ENCODE data around the gene SPATS2L.

The SPATS2L gene

DNA sequence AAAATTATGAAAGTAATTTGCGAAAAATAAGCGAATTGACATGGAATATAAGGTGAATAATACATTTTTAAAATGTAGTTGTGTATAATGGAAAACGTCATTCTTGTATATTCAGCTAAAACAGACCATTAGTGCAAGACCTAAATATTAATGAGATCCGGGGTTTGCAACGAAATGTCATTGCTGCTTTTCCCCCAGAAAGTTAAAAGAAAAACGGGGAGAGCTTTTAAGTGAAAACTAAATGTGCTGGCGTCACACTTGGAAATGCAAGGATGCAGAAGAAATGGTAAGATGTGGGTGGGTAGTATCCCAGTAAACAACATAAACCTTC, 219.0 kb downstream of the SPATS2L start:
- Mint-ChIP-seq H3K9me3 (no peaks in the 10 kb centered on the region), H3K4me3 (peak overlapping the region; percentile 94), H3K36me3 (ENCODE audit: low read depth) (no peaks in the 10 kb centered on the region), H3K27ac (peak overlapping the region; percentile 70), H3K27me3 (no peaks in the 10 kb centered on the region), H3K4me1 (ENCODE audit: low read depth) (peaks cover 25% of the 10 kb centered on the region)

DNA sequence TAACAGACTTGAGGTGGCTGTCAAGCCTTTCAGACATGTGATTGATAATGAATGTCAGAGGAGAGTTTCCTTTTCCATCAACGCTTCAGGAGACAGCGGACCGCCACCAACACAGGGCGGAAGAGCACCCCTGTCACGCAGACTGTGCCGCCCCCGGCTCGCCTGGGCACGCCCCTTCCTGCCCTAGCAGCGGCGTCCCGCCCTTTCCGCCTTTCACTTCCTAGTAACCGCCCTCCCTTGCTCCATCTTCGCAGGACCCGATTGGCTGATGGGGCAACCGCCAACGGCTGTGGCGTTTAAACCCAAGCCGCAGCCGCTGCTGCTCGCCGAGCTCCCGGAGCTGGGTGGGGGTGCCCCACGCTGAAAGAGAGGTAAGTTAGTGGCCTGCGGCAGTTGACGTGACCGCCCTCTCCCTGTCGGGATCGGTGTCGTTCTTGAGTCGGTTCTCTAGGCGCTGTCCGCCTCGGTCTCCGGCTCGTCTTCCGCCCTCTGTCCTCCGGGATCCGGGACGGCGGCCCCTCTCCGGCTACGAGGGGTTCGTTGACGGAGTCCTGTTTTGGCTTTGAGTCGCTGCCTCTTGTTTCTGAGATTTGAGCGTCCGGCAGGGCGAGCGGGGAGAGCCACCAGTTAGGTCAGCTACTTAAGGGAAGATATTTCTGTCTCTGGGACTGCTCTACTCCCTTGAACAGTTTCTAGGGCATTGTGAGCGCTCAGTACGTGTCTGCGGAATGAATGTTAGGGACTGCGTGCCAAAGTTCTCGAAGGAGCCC, 219.6 kb downstream of the SPATS2L start, which contains the start of gene SGO2:
TSS of gene SGO2 (plus strand) at position 326 of the 770 bp plus-strand sequence. CDS start 6,769 bp downstream, outside the sequence.
- H3K27ac Mint-ChIP-seq: peak within 1 kb of the TSS; percentile 84
- no peaks in the 10 kb centered on the region for H3K27me3 Mint-ChIP-seq
- H3K4me3 Mint-ChIP-seq: peak within 1 kb of the TSS; percentile 94
- no peaks in the 10 kb centered on the region for H3K9me3 Mint-ChIP-seq
- H3K36me3 Mint-ChIP-seq (ENCODE audit: low read depth): no peaks in the 10 kb centered on the region
- H3K4me1 Mint-ChIP-seq (ENCODE audit: low read depth): peaks cover 25% of the 10 kb centered on the region

DNA sequence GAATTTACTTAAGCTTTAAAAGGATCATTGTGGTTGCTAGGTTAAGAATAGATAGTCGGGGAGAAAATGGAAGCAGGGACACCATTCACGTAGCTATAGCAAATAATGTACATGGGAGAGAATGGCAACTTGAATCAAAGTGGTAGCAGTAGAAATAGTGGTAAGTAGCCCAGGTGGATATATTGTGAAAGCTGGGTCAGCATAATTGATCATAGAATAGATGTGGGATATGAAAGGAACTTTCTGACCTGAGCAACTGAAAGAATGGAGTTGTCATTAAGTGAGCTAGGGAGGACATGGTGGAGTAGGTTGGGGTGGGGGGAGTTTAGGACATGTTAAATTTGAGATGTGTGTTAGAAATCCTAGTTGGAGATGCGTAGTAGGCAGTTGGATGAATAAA, 221.7 kb downstream of the SPATS2L start:
- H3K4me1 Mint-ChIP-seq (ENCODE audit: low read depth): peaks cover 25% of the 10 kb centered on the region
- peaks cover 3% of the 10 kb centered on the region for H3K36me3 Mint-ChIP-seq (ENCODE audit: low read depth)
- H3K9me3 Mint-ChIP-seq: no peaks in the 10 kb centered on the region
- no peaks in the 10 kb centered on the region for H3K27me3 Mint-ChIP-seq
- H3K27ac Mint-ChIP-seq: no peak overlapping the region
- H3K4me3 Mint-ChIP-seq: no peak overlapping the region
